Measurements from ENCODE around the gene FIBCD1. TPM values are rescaled to one million over a fixed set of nuclear protein-coding genes. Genes with fewer than 3 reads are reported as not detected.

The FIBCD1 gene
- total and polyA plus RNA-seq, 2 experiments from 2014 or later: 4.4 to 5.6 TPM

GRCh38 chr9:130939405-130940026 lies 469 bp upstream of the FIBCD1 start:
- H3K36me3 ChIP-seq (ENCODE audit: insufficient read depth): no peaks in the 10 kb centered on the region
- no peaks in the 10 kb centered on the region for H4K20me1 ChIP-seq (replicated peaks; ENCODE audit: insufficient read depth)
- ATAC-seq (peak; percentile 5), DNase-seq (ENCODE audit: low spot score) (peak; percentile 68)
- Mint-ChIP-seq H3K4me1 (peaks cover 39% of the 10 kb centered on the region), H3K36me3 (ENCODE audit: low read depth) (no peaks in the 10 kb centered on the region; the same call in 2 of the 3 replicates), H3K27ac (no peak overlapping the region), H3K27me3 (ENCODE audit: insufficient read depth, low read depth, poor library complexity) (peaks cover 55% of the 10 kb centered on the region), H3K9me3 (no peaks in the 10 kb centered on the region; the same call in 2 of the 3 replicates), H3K4me3 (peak overlapping the region; percentile 70; the same call in 2 of the 3 replicates)
- H3K79me2 ChIP-seq (replicated peaks; ENCODE audit: insufficient read depth): no peaks in the 10 kb centered on the region
- H3K4me2 ChIP-seq: peak overlapping the region; percentile 96
- H3F3A ChIP-seq (replicated peaks; ENCODE audit: low read depth): peaks cover 14% of the 10 kb centered on the region
- H3K27ac ChIP-seq (ENCODE audit: low read depth): no peak overlapping the region
- peaks cover 28% of the 10 kb centered on the region for H3K4me1 ChIP-seq (ENCODE audit: insufficient read depth)
- no peaks in the 10 kb centered on the region for H3K9me2 ChIP-seq (ENCODE audit: insufficient read depth)
- H2AFZ ChIP-seq: peak overlapping the region; percentile 87
- TF ChIP-seq CTCF (conservative IDR thresholded peaks at IDR 0.05; ENCODE audit: low read depth in 2 of 2): no peak
- no peak for TF ChIP-seq ZNF331 (CRISPR knock-in tag; IDR thresholded peaks at IDR 0.05; ENCODE audit: low read depth)
- TF ChIP-seq CREB1 (CRISPR knock-in tag; IDR thresholded peaks at IDR 0.05; ENCODE audit: low read depth): no peak
- peak; percentile 34 for TF ChIP-seq EZH2 (IDR thresholded peaks at IDR 0.05; ENCODE audit: low read depth, unreplicated experiment)
- no peak for TF ChIP-seq STAT1 (IDR thresholded peaks at IDR 0.05; ENCODE audit: unreplicated experiment)
- no peak for TF ChIP-seq ETS1 (IDR thresholded peaks at IDR 0.05)
- peaks cover 48% of the 10 kb centered on the region for H3K27me3 ChIP-seq (ENCODE audit: insufficient read depth)
- H3K4me3 ChIP-seq: peak overlapping the region; percentile 96

GRCh38 chr9:130938184-130938651 lies 829 bp downstream of the FIBCD1 start:
- Mint-ChIP-seq H3K4me3 (peak overlapping the region; percentile 72), H3K27me3 (ENCODE audit: insufficient read depth, low read depth, poor library complexity) (peaks cover 55% of the 10 kb centered on the region), H3K27ac (no peak overlapping the region), H3K4me1 (peaks cover 45% of the 10 kb centered on the region), H3K9me3 (no peaks in the 10 kb centered on the region; the same call in 2 of the 3 replicates), H3K36me3 (ENCODE audit: low read depth) (no peaks in the 10 kb centered on the region; the same call in 2 of the 3 replicates)
- Histone ChIP-seq H3K4me1 (ENCODE audit: insufficient read depth) (peaks cover 39% of the 10 kb centered on the region), H3K79me2 (replicated peaks; ENCODE audit: insufficient read depth) (no peaks in the 10 kb centered on the region), H2AFZ (peak overlapping the region; percentile 86), H3K4me2 (peak overlapping the region; percentile 83), H3K36me3 (ENCODE audit: insufficient read depth) (no peaks in the 10 kb centered on the region), H4K20me1 (replicated peaks; ENCODE audit: insufficient read depth) (no peaks in the 10 kb centered on the region), H3K27me3 (ENCODE audit: insufficient read depth) (peaks cover 48% of the 10 kb centered on the region), H3K4me3 (peak overlapping the region; percentile 96), H3K27ac (ENCODE audit: low read depth) (no peak overlapping the region), H3F3A (replicated peaks; ENCODE audit: low read depth) (peaks cover 14% of the 10 kb centered on the region), H3K9me2 (ENCODE audit: insufficient read depth) (no peaks in the 10 kb centered on the region)
- DNase-seq (ENCODE audit: low spot score): no peak
- TF ChIP-seq CTCF (conservative IDR thresholded peaks at IDR 0.05; ENCODE audit: low read depth in 2 of 2) (0 out of 4 replicates have a peak, but pooled peaks of 1 of the 2 experiments have one; percentile 11), ZNF331 (CRISPR knock-in tag; IDR thresholded peaks at IDR 0.05; ENCODE audit: low read depth) (no peak)
- ATAC-seq: no peak

Measured in GM23338 (cell line).